H9 (cell line): ENCODE data around the gene SLC2A9. TPM values are rescaled to one million over a fixed set of nuclear protein-coding genes. Genes with fewer than 3 reads are reported as not detected.

Experiments
- DNase-seq: peaks from one replicate; pipeline ENCODE4 v3.0.0-alpha.2; 2017
- H2AFZ ChIP-seq: one replicate; pipeline ENCODE4 v1.6.1; 2013; ENCODE audit warnings: mild to moderate bottlenecking, low read length, control low read depth, moderate library complexity
- H2AK5ac ChIP-seq: 2 replicates; pipeline ENCODE4 v1.6.1; 2013; ENCODE audit warnings: low read length, control low read depth, mixed read lengths; ENCODE audit not compliant: insufficient read length
- H2BK120ac ChIP-seq: one replicate; pipeline ENCODE4 v1.6.1; 2013; ENCODE audit warnings: low read depth, mild to moderate bottlenecking, low read length, control low read depth, inconsistent platforms; ENCODE audit not compliant: poor library complexity, severe bottlenecking
- H2BK12ac ChIP-seq: 2 replicates; pipeline ENCODE4 v1.6.1; 2013; ENCODE audit warnings: low read length, control low read depth, mixed read lengths, low read depth; ENCODE audit not compliant: insufficient read length
- H2BK15ac ChIP-seq: 2 replicates; pipeline ENCODE4 v1.6.1; 2013; ENCODE audit warnings: low read depth, low read length, control low read depth
- H2BK20ac ChIP-seq: one replicate; pipeline ENCODE4 v1.6.1; 2013; ENCODE audit warnings: low read depth, mild to moderate bottlenecking, low read length, control low read depth, inconsistent platforms; ENCODE audit not compliant: poor library complexity, severe bottlenecking
- H2BK5ac ChIP-seq: 2 replicates; pipeline ENCODE4 v1.6.1; 2013; ENCODE audit warnings: low read length, control low read depth, mixed read lengths; ENCODE audit not compliant: insufficient read length
- H3K14ac ChIP-seq: 2 replicates; pipeline ENCODE4 v1.6.1; 2013; ENCODE audit warnings: low read length, control low read depth; ENCODE audit not compliant: insufficient read depth
- H3K18ac ChIP-seq: 2 replicates; pipeline ENCODE4 v1.6.1; 2013; ENCODE audit warnings: low read depth, mild to moderate bottlenecking, mixed read lengths, low read length, control low read depth; ENCODE audit not compliant: insufficient read length
- H3K23ac ChIP-seq: 2 replicates; pipeline ENCODE4 v1.6.1; 2013; ENCODE audit warnings: low read length, control low read depth, mixed read lengths, low read depth; ENCODE audit not compliant: insufficient read length
- H3K23me2 ChIP-seq: 2 replicates; pipeline ENCODE4 v1.6.1; 2013; ENCODE audit warnings: low read depth, mild to moderate bottlenecking, mixed read lengths, low read length, control low read depth; ENCODE audit not compliant: insufficient read length, poor library complexity, severe bottlenecking
- H3K27ac ChIP-seq: 2 replicates; pipeline ENCODE4 v1.5.1; 2013; ENCODE audit warnings: low read length, control low read depth, mixed read lengths, low read depth; ENCODE audit not compliant: insufficient read length
- H3K27me3 ChIP-seq: 2 replicates; pipeline ENCODE4 v1.6.1; 2013; ENCODE audit warnings: low read length, control low read depth, inconsistent platforms; ENCODE audit not compliant: insufficient read depth
- H3K4ac ChIP-seq: 2 replicates; pipeline ENCODE4 v1.6.1; 2013; ENCODE audit warnings: low read depth, mild to moderate bottlenecking, control low read depth, inconsistent platforms, low read length, moderate library complexity
- H3K4me1 ChIP-seq: 2 replicates; pipeline ENCODE4 v1.6.1; 2013; ENCODE audit warnings: low read length, control low read depth, inconsistent platforms; ENCODE audit not compliant: insufficient read depth
- H3K4me2 ChIP-seq: 2 replicates; pipeline ENCODE4 v1.6.1; 2013; ENCODE audit warnings: low read length, control low read depth, mixed read lengths; ENCODE audit not compliant: insufficient read length, insufficient read depth
- H3K56ac ChIP-seq: 2 replicates; pipeline ENCODE4 v1.6.1; 2013; ENCODE audit warnings: low read depth, mild to moderate bottlenecking, mixed read lengths, low read length, control low read depth; ENCODE audit not compliant: insufficient read length
- H3K79me1 ChIP-seq: 2 replicates; pipeline ENCODE4 v1.6.1; 2013; ENCODE audit warnings: low read depth, mild to moderate bottlenecking, moderate library complexity, low read length, control low read depth, inconsistent platforms; ENCODE audit not compliant: insufficient read depth, poor library complexity, severe bottlenecking
- H3K79me2 ChIP-seq: 2 replicates; pipeline ENCODE4 v1.6.1; 2013; ENCODE audit warnings: low read length, control low read depth, inconsistent platforms; ENCODE audit not compliant: insufficient read depth
- H3K9ac ChIP-seq: 2 replicates; pipeline ENCODE4 v1.6.1; 2013; ENCODE audit warnings: low read length, control low read depth, mixed read lengths; ENCODE audit not compliant: insufficient read length; ENCODE audit errors: extremely low read depth
- H3K9me3 ChIP-seq: one replicate; pipeline ENCODE4 v1.6.1; 2013; ENCODE audit warnings: low read depth, low read length, inconsistent platforms; ENCODE audit not compliant: control insufficient read depth
- H3T11ph ChIP-seq: one replicate; pipeline ENCODE4 v1.6.1; 2013; ENCODE audit warnings: mild to moderate bottlenecking, low read length, control low read depth, inconsistent platforms
- H4K20me1 ChIP-seq: one replicate; pipeline ENCODE4 v1.6.1; 2013; ENCODE audit not compliant: control insufficient read depth, insufficient read length, insufficient read depth
- H4K5ac ChIP-seq: 2 replicates; pipeline ENCODE4 v1.6.1; 2013; ENCODE audit warnings: low read depth, mild to moderate bottlenecking, mixed read lengths, low read length, control low read depth; ENCODE audit not compliant: insufficient read length
- H4K8ac ChIP-seq: replicated peaks from 2 replicates; pipeline ENCODE4 v1.6.1; 2013; ENCODE audit warnings: low read length, control low read depth, mixed read lengths, low read depth; ENCODE audit not compliant: insufficient read length
- H4K91ac ChIP-seq: 2 replicates; pipeline ENCODE4 v1.6.1; 2013; ENCODE audit warnings: low read depth, mild to moderate bottlenecking, moderate library complexity, mixed read lengths, low read length, control low read depth; ENCODE audit not compliant: insufficient read length
- H3K27ac Mint-ChIP-seq, 3 experiments: 2 replicates in 2 of 3; 3 replicates in 1 of 3; pipeline ENCODE4 v1.8.0; 2020 to 2021; ENCODE audit warnings: mixed read lengths in 3 of 3, mild to moderate bottlenecking in 1 of 3, moderate library complexity in 1 of 3
- H3K27me3 Mint-ChIP-seq: 2 replicates; pipeline ENCODE4 v1.8.0; 2021; ENCODE audit warnings: low read depth, mild to moderate bottlenecking, moderate library complexity, mixed read lengths
- H3K36me3 Mint-ChIP-seq, 3 experiments: 2 replicates in 2 of 3; 3 replicates in 1 of 3; pipeline ENCODE4 v1.8.0; 2020 to 2021; ENCODE audit warnings: low read depth in 3 of 3, mixed read lengths in 3 of 3; ENCODE audit not compliant: insufficient read depth in 1 of 3
- H3K4me1 Mint-ChIP-seq, 2 experiments: 2 replicates each; pipeline ENCODE4 v1.8.0; 2020; ENCODE audit warnings: mixed read lengths in 2 of 2
- H3K4me3 Mint-ChIP-seq, 2 experiments: 2 replicates in 1 of 2; 3 replicates in 1 of 2; pipeline ENCODE4 v1.8.0; 2020 to 2021; ENCODE audit warnings: mild to moderate bottlenecking in 2 of 2, mixed read lengths in 2 of 2, moderate library complexity in 1 of 2
- H3K9me3 Mint-ChIP-seq, 2 experiments: 2 replicates in 1 of 2; 3 replicates in 1 of 2; pipeline ENCODE4 v1.8.0; 2020; ENCODE audit warnings: mild to moderate bottlenecking in 2 of 2, mixed read lengths in 2 of 2, moderate library complexity in 1 of 2
- CTCF ChIP-seq: fragments of 200-600 bp; sonication (generic); conservative IDR thresholded peaks from 3 replicates; pipeline ENCODE4 v1.8.0; 2021; ENCODE audit warnings: antibody characterized with exemption, mild to moderate bottlenecking
- WGBS: extraction: QIAGEN DNeasy Blood & Tissue Kit; methylation state at CpG from one replicate; pipeline ENCODE4 v1.1.7; 2013; ENCODE audit warnings: missing lambda C conversion rate, low lambda C conversion rate, mixed read lengths; ENCODE audit not compliant: insufficient read length; ENCODE audit errors: extremely low coverage; 5-methylcytosine and 5-hydroxymethylcytosine counted together
- total RNA-seq: library from RNA; stranded (reverse); gene quantifications from 2 replicates; pipeline ENCODE4 v1.2.1, GENCODE V29; 2021

The SLC2A9 gene
- total RNA-seq, 1 experiment from 2014 or later: 0.79 TPM

DNA sequence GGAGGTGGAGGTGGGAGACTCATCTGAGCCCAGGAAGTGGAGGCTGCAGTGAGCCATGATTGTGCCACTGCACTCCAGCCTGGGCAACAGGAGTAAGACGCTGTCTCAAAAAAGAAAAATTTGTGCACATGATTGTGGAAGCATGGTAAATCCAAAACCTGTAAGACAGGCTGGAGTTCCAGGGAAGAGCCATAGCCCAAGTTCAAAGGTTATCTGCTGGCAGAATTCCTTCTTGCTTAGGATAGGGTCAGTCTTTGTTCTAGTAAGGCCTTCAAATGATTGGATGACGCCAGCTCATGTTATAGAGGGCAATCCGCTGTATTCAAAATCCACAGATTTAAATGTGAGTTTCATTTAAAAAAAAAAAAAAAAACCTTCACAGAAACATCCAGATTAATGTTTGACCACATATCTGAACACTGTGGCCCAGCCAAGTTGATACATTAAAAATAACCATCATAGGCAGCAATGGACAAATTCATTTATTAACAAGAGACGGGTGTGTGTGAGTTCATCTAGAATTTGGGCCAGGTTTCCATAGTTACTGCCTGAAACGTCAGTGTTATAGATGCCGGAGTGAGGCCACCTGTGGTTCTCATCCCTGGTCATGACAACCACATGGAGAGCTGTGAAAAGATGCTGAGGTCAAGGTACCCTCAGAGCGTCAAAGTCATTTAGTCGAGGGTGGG lies 35.2 kb upstream of the SLC2A9 start:
- Histone ChIP-seq H3K4ac (no peak overlapping the region), H3K79me2 (no peaks in the 10 kb centered on the region), H3T11ph (no peak overlapping the region), H3K27me3 (no peaks in the 10 kb centered on the region), H2AFZ (no peak overlapping the region), H2BK5ac (no peak overlapping the region), H2AK5ac (no peak overlapping the region), H3K9ac (no peak overlapping the region), H4K5ac (no peak overlapping the region), H3K56ac (no peak overlapping the region), H3K79me1 (no peaks in the 10 kb centered on the region), H2BK15ac (no peak overlapping the region), H2BK120ac (no peak overlapping the region), H3K14ac (no peak overlapping the region), H4K91ac (no peak overlapping the region), H2BK12ac (no peak overlapping the region), H3K4me2 (no peak overlapping the region), H4K8ac (no peak overlapping the region), H3K9me3 (no peaks in the 10 kb centered on the region), H3K27ac (no peak overlapping the region), H3K4me1 (no peaks in the 10 kb centered on the region), H3K23me2 (no peaks in the 10 kb centered on the region), H3K18ac (no peak overlapping the region), H3K23ac (no peak overlapping the region), H2BK20ac (no peak overlapping the region), H4K20me1 (no peaks in the 10 kb centered on the region)
- DNase-seq: no peak
- peaks cover 5% of the 10 kb centered on the region for H3K27me3 Mint-ChIP-seq
- no CpG with 5 or more reads among the region's 8 CpGs for WGBS
- H3K36me3 Mint-ChIP-seq: peaks cover 0 to 1% (median 0%) of the 10 kb centered on the region in 3 experiments; a peak in 1 of 7 replicates
- H3K9me3 Mint-ChIP-seq: peaks cover 0 to 3% of the 10 kb centered on the region in 2 experiments; a peak in 3 of 5 replicates
- no peak for TF ChIP-seq CTCF
- peaks cover 3 to 7% of the 10 kb centered on the region in 2 experiments; a peak in 3 of 4 replicates for H3K4me1 Mint-ChIP-seq
- H3K4me3 Mint-ChIP-seq: no peak overlapping the region
- H3K27ac Mint-ChIP-seq: peak overlapping the region in 1 of 3 experiments; percentile 14; a peak in 1 of 7 replicates
